Right lung (tissue), 5 donors: ENCODE results near the gene NNAT. TPM values are rescaled to one million over a fixed set of nuclear protein-coding genes. Genes with fewer than 3 reads are reported as not detected.

ENCODE experiments used
- DNase-seq, 2 donors: peaks; one replicate each; pipeline ENCODE4 v3.0.0-alpha.2; 2013
- polyA plus RNA-seq, 5 donors: library from polyadenylated mRNA; unstranded; fragments of 120-200 nt; gene quantifications; one replicate each; pipeline versions ENCODE4 v1.2.1 to v1.2.3, GENCODE V29; 2013; ENCODE audit warnings: inconsistent platforms in 1 of 5, low replicate concordance in 1 of 5; ENCODE audit not compliant: insufficient read length in 5 of 5, insufficient read depth in 1 of 5

Gene NNAT
- polyA plus RNA-seq, 5 donors: 44.2 to 81.3 (median 56.2) TPM

GRCh38 chr20:37522260-37523011, 1.4 kb downstream of the NNAT start:
- DNase-seq: no peak

- DNase-seq: no peak
These were observed 2.0 kb downstream of the NNAT start for GRCh38 chr20:37523012-37523391.

GRCh38 chr20:37523911-37524700, 3.1 kb downstream of the NNAT start:
- DNase-seq: no peak

DNA sequence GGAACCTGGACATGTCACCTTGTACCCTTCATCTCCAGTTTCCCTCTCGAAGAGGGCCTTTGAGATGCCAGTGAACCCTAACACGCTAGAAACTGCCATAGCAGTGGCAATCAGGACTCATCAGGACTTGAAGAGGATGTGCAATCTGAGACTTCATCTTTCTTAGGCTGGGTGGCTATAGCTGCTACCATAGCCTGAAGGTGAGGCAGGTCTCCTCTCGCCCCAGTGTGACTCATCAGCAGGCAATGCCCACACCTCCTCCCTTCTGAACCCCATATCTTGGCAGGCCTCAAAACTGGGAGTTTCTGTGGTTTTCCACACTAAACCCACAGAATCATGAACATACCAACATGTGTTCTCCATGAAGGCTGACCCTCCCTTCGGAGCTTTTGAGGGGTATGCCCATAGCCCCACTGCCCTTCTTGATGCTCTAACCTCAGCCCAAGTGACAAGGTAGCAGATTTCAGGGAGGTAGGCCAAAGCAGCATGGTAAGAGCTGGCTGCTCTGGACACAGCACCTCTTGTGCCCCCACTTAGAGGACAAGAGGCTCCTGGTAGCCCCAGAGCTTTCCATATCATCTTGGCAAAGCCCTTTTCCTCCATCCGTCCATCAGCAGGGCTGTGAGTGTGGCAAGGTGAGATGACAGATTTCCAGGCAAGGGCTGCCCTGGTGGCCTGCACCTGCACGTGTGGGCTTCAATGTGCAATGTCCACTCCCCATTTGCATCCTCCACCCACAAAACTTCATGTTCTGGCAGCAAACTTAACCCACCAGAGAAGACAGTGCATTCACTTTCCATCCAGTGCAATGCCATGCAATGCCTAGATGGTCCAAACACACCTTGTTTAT, 4.0 kb downstream of the NNAT start:
- no peak for DNase-seq

GRCh38 chr20:37525810-37526209, 4.8 kb downstream of the NNAT start:
- DNase-seq: no peak

GRCh38 chr20:37526238-37526838, 5.3 kb downstream of the NNAT start:
- no peak for DNase-seq

DNA sequence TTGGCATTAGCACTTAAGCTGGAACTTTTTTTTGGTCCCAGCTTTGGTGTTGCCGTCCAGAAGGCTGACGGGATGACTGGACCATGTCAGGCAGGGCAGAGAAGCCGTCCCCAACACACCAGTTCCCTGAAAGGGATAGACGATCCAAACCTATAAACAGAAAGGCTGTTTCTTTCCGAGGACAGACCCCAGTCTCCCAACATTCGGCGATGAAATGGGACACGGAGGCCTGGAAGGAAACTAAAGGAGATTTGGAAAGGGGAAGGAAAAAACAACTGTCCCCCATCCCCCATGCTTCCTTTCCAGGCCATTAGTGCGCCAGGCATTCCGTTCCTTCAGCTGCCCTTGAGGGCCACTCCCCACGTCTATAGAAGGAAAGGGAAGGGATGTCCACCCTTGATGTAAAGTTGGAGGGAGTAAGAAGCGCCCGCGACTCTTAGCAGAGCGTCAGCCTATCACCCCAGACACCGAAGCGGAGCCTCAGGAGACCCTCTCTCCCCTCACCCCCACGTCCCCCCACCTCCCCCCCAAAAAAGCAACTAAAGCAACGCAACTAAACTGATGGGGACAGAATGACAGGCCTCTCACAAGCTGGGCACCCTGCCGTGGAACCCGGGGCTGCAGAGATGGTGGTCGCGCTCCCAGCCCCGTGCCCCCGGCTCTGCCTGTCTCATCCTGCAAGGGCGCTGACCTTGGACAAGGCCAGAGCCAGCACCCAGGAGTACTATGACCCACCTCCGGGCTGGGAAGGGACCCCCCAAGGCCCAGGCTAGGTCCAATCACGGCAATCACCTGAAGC, 6.0 kb downstream of the NNAT start:
- no peak for DNase-seq

DNA sequence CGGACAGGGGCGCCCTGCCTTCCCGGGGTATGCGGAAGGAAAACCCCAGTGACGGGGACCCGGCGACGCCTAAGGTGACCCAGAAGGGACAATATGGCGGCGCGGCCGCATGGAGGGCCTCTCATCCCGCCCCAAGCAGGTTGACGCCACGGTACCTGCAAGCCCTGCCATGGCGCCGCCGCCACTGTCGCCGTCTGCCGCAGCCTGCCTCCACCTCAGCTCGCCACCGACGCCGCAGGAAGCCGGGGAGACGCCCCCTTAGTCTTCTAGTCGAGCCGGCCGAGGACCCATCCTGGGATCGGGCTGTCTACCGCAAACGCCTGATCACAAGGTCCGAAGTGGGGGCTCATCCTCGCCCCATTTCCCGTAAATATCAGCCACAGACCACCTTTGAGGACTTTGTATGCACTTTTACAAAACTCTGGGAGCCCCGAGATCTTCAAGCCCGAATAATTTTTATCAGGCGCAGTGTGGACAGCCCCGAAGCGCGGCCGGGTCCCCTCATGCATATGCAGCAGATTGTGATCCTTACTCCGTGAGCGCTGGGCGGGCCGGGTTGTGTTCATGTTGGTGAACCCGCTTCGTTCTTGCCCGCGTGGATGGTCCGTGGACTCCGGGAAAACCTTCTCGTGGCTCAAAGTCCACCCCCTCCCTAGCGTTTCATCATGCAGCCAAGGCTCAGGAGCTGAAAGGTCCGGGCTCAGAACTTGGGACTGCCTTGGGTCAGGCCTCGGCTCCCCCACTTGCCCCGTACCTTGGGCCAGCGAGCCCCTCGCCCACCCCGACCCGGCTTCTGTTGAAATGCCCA, 6.8 kb downstream of the NNAT start, which contains the start of gene BLCAP:
Gene BLCAP (minus strand): TSS at position 239 of the 808 bp plus-strand sequence. CDS start 8,702 bp downstream, outside the sequence.
- DNase-seq: peak; percentile 92

DNA sequence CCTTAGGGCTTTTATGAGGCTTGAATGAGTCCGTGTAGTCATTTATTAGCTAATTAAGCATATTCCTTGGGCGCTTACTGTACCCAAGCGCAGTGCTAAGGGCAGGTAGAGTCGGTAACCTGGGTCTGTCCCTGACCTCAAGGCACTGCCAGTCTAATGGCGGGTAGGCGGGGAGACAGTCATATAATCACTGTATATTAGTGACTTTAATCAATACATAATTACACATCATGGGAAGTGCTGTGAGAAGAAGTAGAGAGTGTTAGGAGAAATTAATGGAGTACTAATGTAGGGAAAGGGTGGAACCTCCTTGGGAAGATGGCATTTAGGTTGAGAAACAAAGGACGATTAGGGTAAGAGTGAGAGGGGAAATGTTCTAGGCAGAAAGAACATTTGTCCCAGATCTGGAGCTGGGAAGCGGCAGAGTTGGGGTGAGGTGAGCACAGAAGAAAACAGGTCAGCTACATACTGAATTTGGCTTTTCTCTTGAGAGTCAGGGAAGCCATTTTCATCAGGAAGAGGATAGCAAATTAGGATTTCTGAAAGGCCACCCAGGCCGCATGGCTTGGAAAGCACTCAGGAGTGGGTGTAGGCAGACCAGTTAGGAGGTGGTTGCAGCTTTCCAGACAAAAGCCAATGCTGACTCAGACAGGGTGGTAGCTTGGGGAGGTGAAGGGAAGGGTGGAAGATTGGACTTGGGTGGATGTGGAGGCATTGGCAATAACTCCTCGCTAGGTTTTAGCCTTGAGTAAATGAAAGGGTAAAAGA, 7.6 kb downstream of the NNAT start:
- DNase-seq: no peak

DNA sequence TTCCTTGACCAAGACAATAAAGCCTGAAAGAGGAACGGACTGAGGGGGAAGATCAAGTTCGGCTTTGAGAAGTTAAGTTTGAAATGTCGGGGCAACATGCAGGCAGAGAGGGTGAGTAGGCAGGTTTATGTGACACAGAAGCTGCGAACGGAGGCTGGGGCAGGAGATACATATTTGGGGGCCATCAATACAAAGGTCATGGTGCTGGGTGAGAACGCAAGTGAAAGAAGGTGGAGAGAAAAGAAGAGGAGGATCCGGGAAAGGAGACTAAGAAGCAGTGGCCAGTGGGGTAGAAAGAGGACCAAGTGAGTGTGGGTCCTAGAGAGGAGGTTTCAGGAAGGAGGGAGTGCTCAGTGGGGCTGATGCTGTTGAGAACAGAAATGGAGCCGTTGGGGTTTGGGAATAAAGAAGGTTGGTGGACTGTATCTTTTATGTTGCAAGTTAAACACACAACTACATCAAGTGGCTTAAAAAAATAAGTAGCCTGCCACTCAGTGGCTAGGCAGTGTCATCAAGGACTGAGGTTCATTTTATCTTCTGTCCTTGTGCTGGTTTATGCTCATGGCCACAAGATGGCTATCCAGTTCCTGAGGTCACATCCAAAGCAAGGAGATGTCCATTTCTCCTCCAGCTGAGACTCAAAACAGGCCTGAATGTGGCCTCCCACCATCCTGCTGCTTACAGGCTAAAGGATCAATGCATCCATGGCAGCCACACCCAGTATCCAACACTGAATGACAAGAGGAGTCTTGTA, 8.3 kb downstream of the NNAT start:
- no peak for DNase-seq

- no peak for DNase-seq
These were observed 9.0 kb downstream of the NNAT start for GRCh38 chr20:37529968-37530600.

DNA sequence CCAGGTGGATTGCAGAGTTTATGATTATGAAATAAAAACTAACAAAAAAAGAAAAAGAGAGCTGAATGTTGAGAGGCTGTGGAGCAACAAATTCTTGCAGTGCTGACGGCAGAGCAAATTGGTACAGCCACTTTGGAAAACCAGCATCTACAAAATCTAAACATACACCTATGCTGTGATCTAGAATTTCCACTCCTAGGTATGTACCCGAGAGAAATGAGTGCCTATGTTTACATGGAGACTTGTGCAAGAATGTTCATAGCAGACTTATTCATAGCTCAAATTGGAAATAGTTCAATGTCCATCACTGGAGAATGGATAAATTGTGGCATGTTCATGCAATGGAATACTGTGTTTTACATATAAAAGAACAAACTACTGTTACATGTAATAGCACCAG, 9.6 kb downstream of the NNAT start:
- DNase-seq: no peak

DNA sequence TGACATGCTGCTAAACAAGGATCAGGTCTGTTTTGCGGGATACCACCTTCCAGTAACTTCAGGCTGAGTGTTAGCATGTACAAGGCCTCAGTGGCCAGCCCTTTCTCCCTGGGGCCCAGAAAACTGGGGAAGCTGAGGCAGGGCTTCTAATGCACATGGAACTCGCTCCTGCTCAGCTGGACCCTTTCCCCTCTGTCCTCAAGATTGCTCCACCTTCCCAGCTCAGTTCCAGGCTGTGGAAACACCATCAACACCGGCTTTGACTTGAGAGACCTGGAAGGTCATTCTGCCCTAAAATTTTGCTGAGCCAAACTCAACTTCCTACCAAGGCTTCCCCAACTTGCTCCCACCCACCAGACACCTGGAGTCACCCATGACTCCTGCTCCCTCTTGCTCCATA, 10.8 kb downstream of the NNAT start:
- DNase-seq: no peak

GRCh38 chr20:37533154-37533715, 12.2 kb downstream of the NNAT start:
- DNase-seq: no peak

DNA sequence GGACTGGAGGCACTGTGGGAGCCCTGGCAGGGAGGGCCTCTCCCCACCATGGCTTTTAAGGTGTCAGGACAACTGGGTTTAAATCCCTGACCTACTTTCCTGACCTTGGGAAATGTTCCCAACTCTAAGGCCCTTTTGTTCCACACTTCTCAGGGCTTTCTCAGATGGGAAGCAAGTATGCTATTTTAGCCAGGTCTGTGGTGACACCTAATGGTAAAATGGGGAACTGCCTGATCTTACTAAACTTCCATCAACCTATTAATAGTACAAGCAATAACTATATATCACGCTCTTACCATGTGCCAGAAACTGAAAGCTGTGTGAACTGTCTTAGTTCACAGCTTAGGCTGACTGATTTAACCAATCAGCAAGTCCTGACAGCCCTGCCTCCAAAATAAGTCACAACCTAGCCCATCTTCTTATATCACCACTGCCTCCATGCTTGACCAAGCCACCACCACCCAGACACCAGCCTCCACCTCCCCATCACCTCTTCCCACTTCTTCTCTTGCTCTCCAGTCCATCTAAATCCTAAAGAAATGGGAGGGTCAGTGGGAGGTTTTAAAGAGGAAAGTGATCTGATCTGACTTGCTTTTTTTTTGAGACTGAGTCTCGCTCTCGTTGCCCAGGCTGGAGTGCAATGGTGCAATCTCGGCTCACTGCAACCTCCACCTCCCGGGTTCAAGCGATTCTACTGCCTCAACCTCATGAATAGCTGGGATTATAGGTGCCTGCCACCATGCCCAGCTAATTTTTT, 13.5 kb downstream of the NNAT start:
- peak in 1 of 2 donors; percentile 78 for DNase-seq

GRCh38 chr20:37535443-37536132, 14.5 kb downstream of the NNAT start:
- DNase-seq: no peak
